Esophagus muscularis mucosa (tissue), 4 donors: Measurements from ENCODE around the gene C4orf50.

Experiments
- EP300 ChIP-seq: sonication (generic); formaldehyde crosslinking; IDR thresholded peaks from one replicate; pipeline ENCODE4 v1.6.1; 2017; ENCODE audit warnings: antibody characterized with exemption
- POLR2A ChIP-seq: fragments of 450-650 bp; IDR thresholded peaks from one replicate; pipeline ENCODE4 v1.6.1; 2017; ENCODE audit warnings: antibody characterized with exemption, moderate library complexity, mild to moderate bottlenecking, low read depth
- POLR2AphosphoS5 ChIP-seq, 2 donors: sonication (generic); formaldehyde crosslinking; IDR thresholded peaks; one replicate each; pipeline ENCODE4 v1.6.1; 2017; ENCODE audit warnings: antibody characterized with exemption in 2 of 2
- TF ChIP-seq, protein P1 (sequence below), 3 experiments: fragments of 200-600 bp in 2 of 3; fragments of 450-650 bp in 1 of 3; sonication (generic) in 2 of 3; IDR thresholded peaks; one replicate each; pipeline ENCODE4 v1.5.1; 2017 to 2019; ENCODE audit warnings: antibody characterized with exemption in 3 of 3, mild to moderate bottlenecking in 2 of 3, moderate library complexity in 1 of 3

DNA sequence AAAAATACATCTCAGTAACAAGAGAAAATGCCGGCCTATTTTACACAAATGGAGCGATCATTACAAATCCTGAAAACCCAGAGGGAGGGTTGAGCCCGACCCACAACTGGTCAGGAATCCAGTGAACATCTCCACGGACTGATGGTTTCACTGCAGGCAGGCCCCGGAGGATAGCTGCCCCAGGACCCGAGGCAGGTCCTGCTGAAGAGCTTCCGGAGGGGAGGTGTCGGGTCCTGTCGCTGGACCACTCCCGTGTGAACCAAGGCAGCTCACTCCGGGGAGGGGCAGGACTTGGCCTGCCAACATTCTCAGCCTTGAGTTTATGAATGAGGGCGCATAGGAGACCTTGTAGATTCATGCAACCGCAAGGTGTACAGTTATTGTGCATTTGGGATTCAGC is 120.6 kb downstream of the C4orf50 start:
- no peak for TF ChIP-seq POLR2AphosphoS5 (IDR thresholded peaks at IDR 0.05)
- TF ChIP-seq, protein P1, sequence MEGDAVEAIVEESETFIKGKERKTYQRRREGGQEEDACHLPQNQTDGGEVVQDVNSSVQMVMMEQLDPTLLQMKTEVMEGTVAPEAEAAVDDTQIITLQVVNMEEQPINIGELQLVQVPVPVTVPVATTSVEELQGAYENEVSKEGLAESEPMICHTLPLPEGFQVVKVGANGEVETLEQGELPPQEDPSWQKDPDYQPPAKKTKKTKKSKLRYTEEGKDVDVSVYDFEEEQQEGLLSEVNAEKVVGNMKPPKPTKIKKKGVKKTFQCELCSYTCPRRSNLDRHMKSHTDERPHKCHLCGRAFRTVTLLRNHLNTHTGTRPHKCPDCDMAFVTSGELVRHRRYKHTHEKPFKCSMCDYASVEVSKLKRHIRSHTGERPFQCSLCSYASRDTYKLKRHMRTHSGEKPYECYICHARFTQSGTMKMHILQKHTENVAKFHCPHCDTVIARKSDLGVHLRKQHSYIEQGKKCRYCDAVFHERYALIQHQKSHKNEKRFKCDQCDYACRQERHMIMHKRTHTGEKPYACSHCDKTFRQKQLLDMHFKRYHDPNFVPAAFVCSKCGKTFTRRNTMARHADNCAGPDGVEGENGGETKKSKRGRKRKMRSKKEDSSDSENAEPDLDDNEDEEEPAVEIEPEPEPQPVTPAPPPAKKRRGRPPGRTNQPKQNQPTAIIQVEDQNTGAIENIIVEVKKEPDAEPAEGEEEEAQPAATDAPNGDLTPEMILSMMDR (IDR thresholded peaks at IDR 0.05): no peak
- no peak for TF ChIP-seq POLR2A
- TF ChIP-seq EP300: no peak
